Measurements from ENCODE around the gene HK3. TPM values are rescaled to one million over a fixed set of nuclear protein-coding genes. Genes with fewer than 3 reads are reported as not detected.

HK3 gene
- total RNA-seq, 1 experiment from 2014 or later, result 1.5 TPM

DNA sequence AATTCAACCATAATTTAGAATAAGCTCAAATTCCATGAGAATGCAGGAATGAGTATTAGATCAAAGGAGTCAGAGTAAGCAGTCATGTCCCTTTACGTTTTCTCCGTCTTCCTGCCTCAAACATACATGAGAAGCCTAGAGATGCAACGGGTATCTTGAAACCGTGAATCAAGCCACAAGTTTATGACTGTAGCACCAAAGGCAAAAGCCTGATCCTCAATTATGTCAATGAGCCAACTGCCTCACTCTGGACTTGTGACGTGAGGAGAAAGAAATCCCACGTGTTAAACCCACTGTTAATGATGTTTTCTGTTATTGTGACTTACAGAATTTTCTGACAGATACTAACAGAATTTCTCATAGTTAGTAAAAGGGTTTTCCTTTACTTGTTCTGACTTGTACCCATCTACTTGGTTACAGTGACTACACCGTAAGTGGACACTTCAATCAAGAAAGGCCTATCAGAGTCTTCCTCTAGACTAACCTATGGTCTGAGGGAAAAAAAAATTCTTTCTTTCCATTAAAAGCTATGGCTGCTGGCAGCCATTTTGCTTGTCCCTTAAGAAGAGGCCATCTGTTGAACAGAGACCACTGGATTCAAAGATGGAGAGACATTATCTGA lies 35.3 kb upstream of the HK3 start:
- Mint-ChIP-seq H3K36me3 (ENCODE audit: insufficient read depth, unreplicated experiment) (peaks cover 30% of the 10 kb centered on the region), H3K4me3 (ENCODE audit: low read depth, unreplicated experiment) (no peak overlapping the region), H3K27ac (ENCODE audit: unreplicated experiment) (no peak overlapping the region), H3K27me3 (ENCODE audit: unreplicated experiment) (no peaks in the 10 kb centered on the region), H3K9me3 (ENCODE audit: low read depth, unreplicated experiment) (no peaks in the 10 kb centered on the region), H3K4me1 (ENCODE audit: low read depth, unreplicated experiment) (peaks cover 11% of the 10 kb centered on the region)
- TF ChIP-seq, protein P1, sequence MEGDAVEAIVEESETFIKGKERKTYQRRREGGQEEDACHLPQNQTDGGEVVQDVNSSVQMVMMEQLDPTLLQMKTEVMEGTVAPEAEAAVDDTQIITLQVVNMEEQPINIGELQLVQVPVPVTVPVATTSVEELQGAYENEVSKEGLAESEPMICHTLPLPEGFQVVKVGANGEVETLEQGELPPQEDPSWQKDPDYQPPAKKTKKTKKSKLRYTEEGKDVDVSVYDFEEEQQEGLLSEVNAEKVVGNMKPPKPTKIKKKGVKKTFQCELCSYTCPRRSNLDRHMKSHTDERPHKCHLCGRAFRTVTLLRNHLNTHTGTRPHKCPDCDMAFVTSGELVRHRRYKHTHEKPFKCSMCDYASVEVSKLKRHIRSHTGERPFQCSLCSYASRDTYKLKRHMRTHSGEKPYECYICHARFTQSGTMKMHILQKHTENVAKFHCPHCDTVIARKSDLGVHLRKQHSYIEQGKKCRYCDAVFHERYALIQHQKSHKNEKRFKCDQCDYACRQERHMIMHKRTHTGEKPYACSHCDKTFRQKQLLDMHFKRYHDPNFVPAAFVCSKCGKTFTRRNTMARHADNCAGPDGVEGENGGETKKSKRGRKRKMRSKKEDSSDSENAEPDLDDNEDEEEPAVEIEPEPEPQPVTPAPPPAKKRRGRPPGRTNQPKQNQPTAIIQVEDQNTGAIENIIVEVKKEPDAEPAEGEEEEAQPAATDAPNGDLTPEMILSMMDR (IDR thresholded peaks at IDR 0.05; ENCODE audit: unreplicated experiment), result no peak
- CTCF ChIA-PET, result interaction anchor here (1.1 kb wide), 1 partner anchor 274 kb away, joined by 3 read pairs; no protein-coding TSS in a partner anchor
- no peak for DNase-seq
- BruUV-seq (replicated peaks), result no TSS peak
- intact Hi-C loops (cut with micrococcal nuclease; ENCODE audit: unreplicated experiment), result no loop called here

GRCh38 chr5:176929654-176930053 lies 30.5 kb upstream of the HK3 start:
- Mint-ChIP-seq H3K4me3 (ENCODE audit: low read depth, unreplicated experiment) (no peak overlapping the region), H3K27me3 (ENCODE audit: unreplicated experiment) (no peaks in the 10 kb centered on the region), H3K9me3 (ENCODE audit: low read depth, unreplicated experiment) (no peaks in the 10 kb centered on the region), H3K36me3 (ENCODE audit: insufficient read depth, unreplicated experiment) (peaks cover 28% of the 10 kb centered on the region), H3K4me1 (ENCODE audit: low read depth, unreplicated experiment) (no peaks in the 10 kb centered on the region), H3K27ac (ENCODE audit: unreplicated experiment) (no peak overlapping the region)
- no peak for DNase-seq
- TF ChIP-seq, protein P1 (IDR thresholded peaks at IDR 0.05; ENCODE audit: unreplicated experiment), result no peak
- CTCF ChIA-PET, result no interaction called here
- no TSS peak for BruUV-seq (replicated peaks)
- intact Hi-C loops (cut with micrococcal nuclease; ENCODE audit: unreplicated experiment), result no loop called here

GRCh38 chr5:176927562-176927961 lies 28.4 kb upstream of the HK3 start:
- no peak for DNase-seq
- CTCF ChIA-PET, result no interaction called here
- BruUV-seq (replicated peaks), result no TSS peak
- Mint-ChIP-seq H3K9me3 (ENCODE audit: low read depth, unreplicated experiment) (no peaks in the 10 kb centered on the region), H3K4me3 (ENCODE audit: low read depth, unreplicated experiment) (no peak overlapping the region), H3K4me1 (ENCODE audit: low read depth, unreplicated experiment) (no peaks in the 10 kb centered on the region), H3K27me3 (ENCODE audit: unreplicated experiment) (no peaks in the 10 kb centered on the region), H3K27ac (ENCODE audit: unreplicated experiment) (no peak overlapping the region), H3K36me3 (ENCODE audit: insufficient read depth, unreplicated experiment) (peaks cover 24% of the 10 kb centered on the region)
- intact Hi-C loops (cut with micrococcal nuclease; ENCODE audit: unreplicated experiment), result no loop called here
- TF ChIP-seq, protein P1 (IDR thresholded peaks at IDR 0.05; ENCODE audit: unreplicated experiment), result no peak

DNA sequence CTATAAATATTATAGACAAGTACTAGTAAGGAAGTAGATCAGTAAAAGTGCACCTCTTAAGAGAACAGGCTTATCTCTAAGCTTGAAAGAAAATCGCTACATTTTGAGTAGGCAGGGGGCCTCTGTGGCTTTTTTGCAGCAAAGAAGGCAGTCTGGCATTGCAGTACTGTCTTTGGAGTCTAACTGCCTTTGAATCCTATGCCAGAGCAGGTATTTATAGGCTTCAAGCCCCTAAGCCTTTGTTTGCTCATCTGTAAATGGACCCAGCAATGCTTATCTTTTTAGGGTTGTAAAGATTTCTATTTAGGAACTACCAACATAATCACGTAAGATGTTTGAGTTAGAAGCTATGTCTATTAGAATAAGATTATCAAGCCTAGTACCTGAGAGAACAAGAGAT lies 23.7 kb upstream of the HK3 start:
- CTCF ChIA-PET, result no interaction called here
- no peaks in the 10 kb centered on the region for H3K36me3 Mint-ChIP-seq (ENCODE audit: insufficient read depth, unreplicated experiment)
- TF ChIP-seq, protein P1 (IDR thresholded peaks at IDR 0.05; ENCODE audit: unreplicated experiment), result no peak
- no peaks in the 10 kb centered on the region for H3K9me3 Mint-ChIP-seq (ENCODE audit: low read depth, unreplicated experiment)
- H3K27ac Mint-ChIP-seq (ENCODE audit: unreplicated experiment), result no peak overlapping the region
- intact Hi-C loops (cut with micrococcal nuclease; ENCODE audit: unreplicated experiment), result no loop called here
- BruUV-seq (replicated peaks), result no TSS peak
- H3K4me3 Mint-ChIP-seq (ENCODE audit: low read depth, unreplicated experiment), result no peak overlapping the region
- no peak for DNase-seq
- H3K4me1 Mint-ChIP-seq (ENCODE audit: low read depth, unreplicated experiment), result peaks cover 8% of the 10 kb centered on the region
- H3K27me3 Mint-ChIP-seq (ENCODE audit: unreplicated experiment), result no peaks in the 10 kb centered on the region

Data from Calu3 (cell line).